Measurements from ENCODE around the gene XRCC3. TPM values are rescaled to one million over a fixed set of nuclear protein-coding genes. Genes with fewer than 3 reads are reported as not detected.

Gene XRCC3
- total and polyA plus RNA-seq, 2 of the 8 experiments (the other 6 are each of a cell fraction or from before 2014, with no cell fraction given): 36.9 to 41.8 TPM

- H3K4me3 ChIP-seq (ENCODE audit: extremely low read depth in 1 of 4, insufficient read depth in 2 of 4, low read depth in 3 of 4, low read length in 4 of 4): no peak overlapping the region
- H4K5ac ChIP-seq (ENCODE audit: insufficient read length, low read depth, low read length): no peak overlapping the region
- no peak overlapping the region for H3K23ac ChIP-seq (ENCODE audit: insufficient read length)
- no peak overlapping the region for H3K27ac ChIP-seq (ENCODE audit: low read depth, low read length)
- H3K23me2 ChIP-seq (ENCODE audit: low read depth, low read length): no peaks in the 10 kb centered on the region
- H3K27me3 ChIP-seq (replicated peaks in 1 of 4; ENCODE audit: control insufficient read depth in 3 of 4, extremely low read depth in 1 of 4, insufficient read depth in 3 of 4, low read length in 3 of 4): no peaks in the 10 kb centered on the region
- WGBS, 2 experiments (ENCODE audit: extremely low coverage in 1 of 2, insufficient coverage in 1 of 2, insufficient read length in 1 of 2, insufficient replicate concordance in 2 of 2, low coverage in 1 of 2, low lambda C conversion rate in 2 of 2, missing lambda C conversion rate in 1 of 2): 95% methylated on average over 8 of the region's 8 CpGs; no CpG with 5 or more reads in 1 of the 2 experiments
- no peaks in the 10 kb centered on the region for H3K79me1 ChIP-seq (ENCODE audit: low read depth, low read length)
- H3K9me3 ChIP-seq (ENCODE audit: insufficient read depth in 2 of 2, low read depth in 1 of 2, low read length in 1 of 2): no peaks in the 10 kb centered on the region
- no peak overlapping the region for H2BK120ac ChIP-seq (replicated peaks; ENCODE audit: low read depth, low read length)
- POLR2A ChIA-PET (ENCODE audit: partially characterized antibody): interaction anchor here (1.2 kb wide), 1 partner anchor 20 kb away, joined by 4 read pairs; no protein-coding TSS in a partner anchor
- H3K18ac ChIP-seq (ENCODE audit: extremely low read depth, low read length): no peak overlapping the region
- no peak overlapping the region for H3K9ac ChIP-seq (replicated peaks in 1 of 4; ENCODE audit: extremely low read depth in 1 of 4, low read depth in 3 of 4, low read length in 3 of 4)
- no peak overlapping the region for H2BK5ac ChIP-seq (ENCODE audit: low read depth, low read length)
- CTCF ChIA-PET (ENCODE audit: partially characterized antibody): interaction anchor here (1.0 kb wide), 1 partner anchor 11 kb away, joined by 4 read pairs; no protein-coding TSS in a partner anchor
- no peak for FAIRE-seq
- H2BK20ac ChIP-seq (ENCODE audit: low read length): no peak overlapping the region
- no peaks in the 10 kb centered on the region for H3K4me1 ChIP-seq (replicated peaks in 1 of 4; ENCODE audit: control insufficient read depth in 3 of 4, insufficient read depth in 4 of 4, low read length in 3 of 4)
- no peak overlapping the region for H3K14ac ChIP-seq (ENCODE audit: insufficient read length)
- no peak overlapping the region for H2BK12ac ChIP-seq (ENCODE audit: low read depth, low read length)
- H3K36me3 ChIP-seq (ENCODE audit: control insufficient read depth in 2 of 4, insufficient read depth in 4 of 4, low read length in 3 of 4): peaks cover 51 to 85% (median 73%) of the 10 kb centered on the region in 4 experiments
- no peak overlapping the region for H2BK15ac ChIP-seq (ENCODE audit: low read length)
- H2AFZ ChIP-seq (ENCODE audit: low read length): no peak overlapping the region
- H3K79me2 ChIP-seq (ENCODE audit: control insufficient read depth in 1 of 2, insufficient read depth in 2 of 2, low read length in 2 of 2): no peaks in the 10 kb centered on the region
- H4K8ac ChIP-seq (ENCODE audit: extremely low read depth, insufficient read depth, low read length): no peak overlapping the region
- H3K4me2 ChIP-seq (ENCODE audit: insufficient read depth in 1 of 2, low read depth in 2 of 2, low read length in 2 of 2): no peak overlapping the region
- no peak for DNase-seq (ENCODE audit: low read depth in 1 of 2, low spot score in 2 of 2)
- H4K91ac ChIP-seq (replicated peaks; ENCODE audit: insufficient read length, low read length): no peak overlapping the region
- peaks cover 2 to 4% of the 10 kb centered on the region in 2 experiments for H4K20me1 ChIP-seq (replicated peaks in 1 of 2; ENCODE audit: control insufficient read depth in 1 of 2, insufficient read depth in 2 of 2, low read length in 2 of 2)
- H2AK5ac ChIP-seq (ENCODE audit: low read depth, low read length): no peak overlapping the region
- H3K56ac ChIP-seq (replicated peaks; ENCODE audit: insufficient read length, low read depth, low read length): no peak overlapping the region
- no peak overlapping the region for H3K4ac ChIP-seq (replicated peaks; ENCODE audit: insufficient read length, low read depth, low read length)
- no peak for TF ChIP-seq SUZ12 (IDR thresholded peaks at IDR 0.05; ENCODE audit: low read length)
- TF ChIP-seq PHF8 (conservative IDR thresholded peaks at IDR 0.05; ENCODE audit: low read depth, low read length): no peak
- no peak for TF ChIP-seq GABPA (IDR thresholded peaks at IDR 0.05; ENCODE audit: borderline replicate concordance, insufficient read depth, low read length)
- no peak for TF ChIP-seq MAFK (IDR thresholded peaks at IDR 0.05; ENCODE audit: low read depth, low read length)
- no peak for TF ChIP-seq SP4 (IDR thresholded peaks at IDR 0.05; ENCODE audit: low read length)
Measured at GRCh38 chr14:103675957-103676356, 39.3 kb downstream of the XRCC3 start.

Data from H1 (cell line).